ENCODE data around the gene SIX3.

The SIX3 gene

DNA sequence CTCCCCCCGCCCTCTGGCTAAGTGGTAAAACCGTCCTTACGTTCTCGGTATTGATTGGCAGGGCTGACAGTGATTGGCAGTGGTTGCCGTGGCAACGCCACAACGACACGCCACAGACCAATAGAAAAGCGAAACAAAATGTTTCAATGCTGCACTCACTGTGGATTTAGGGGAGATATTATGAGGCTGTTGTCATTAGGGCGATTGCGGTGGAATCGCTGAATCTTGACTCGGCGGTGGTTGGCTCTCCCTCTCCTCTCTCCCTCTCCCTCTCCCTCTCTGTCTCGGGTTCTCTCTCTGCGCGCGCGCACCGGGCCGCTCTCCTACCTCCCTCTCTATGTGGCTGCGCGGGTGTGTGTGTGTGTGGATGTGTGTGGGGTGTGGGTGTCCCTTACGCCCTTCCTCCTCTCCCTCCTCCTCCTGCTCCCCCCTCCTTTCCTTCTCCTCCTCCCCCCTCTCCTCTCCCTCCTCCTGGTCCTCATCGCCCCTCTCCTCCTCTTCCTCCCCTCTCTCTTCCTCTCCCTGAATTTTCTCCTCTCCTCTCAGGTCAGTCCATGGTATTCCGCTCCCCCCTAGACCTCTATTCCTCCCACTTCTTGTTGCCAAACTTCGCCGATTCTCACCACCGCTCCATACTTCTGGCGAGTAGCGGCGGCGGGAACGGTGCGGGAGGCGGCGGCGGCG lies at the start of gene SIX3:
SIX3 (plus strand) TSS at position 152 of the 684 bp plus-strand sequence; CDS start at position 555, 403 bp downstream.
- Histone ChIP-seq H3K9ac (ENCODE audit: low read depth, low read length) (no peak within 1 kb of the TSS), H3K36me3 (ENCODE audit: control insufficient read depth, insufficient read depth, low read length) (no peaks in the 10 kb centered on the region), H3K4me3 (ENCODE audit: low read depth, low read length) (peak within 1 kb of the TSS; percentile 32), H3K27ac (ENCODE audit: low read depth, low read length) (no peak within 1 kb of the TSS), H3K9me3 (ENCODE audit: control insufficient read depth, insufficient read depth, low read length) (no peaks in the 10 kb centered on the region), H3K27me3 (ENCODE audit: control insufficient read depth, insufficient read depth, low read length) (peaks cover 99% of the 10 kb centered on the region), H3K4me1 (ENCODE audit: control insufficient read depth, insufficient read depth, low read length) (peaks cover 35% of the 10 kb centered on the region)

DNA sequence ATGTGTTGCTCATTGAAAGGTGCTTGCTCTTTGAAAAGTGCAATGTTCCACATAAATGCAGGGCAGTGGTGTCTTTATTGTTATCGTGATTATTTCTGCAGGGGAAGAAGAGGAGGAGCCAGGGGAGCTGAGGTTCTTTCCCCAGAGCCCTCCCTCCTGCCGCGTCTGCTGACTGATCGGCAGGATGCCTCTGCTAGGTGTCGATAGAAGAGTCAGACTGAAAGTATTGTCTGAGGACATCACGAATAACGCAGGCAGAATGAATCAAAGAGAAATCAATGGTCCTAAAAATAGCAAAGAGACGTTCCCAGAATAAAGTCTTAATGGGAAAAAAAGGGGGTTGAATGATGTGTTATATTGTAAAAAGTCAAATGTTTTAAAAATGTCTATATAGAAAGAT lies 47.4 kb upstream of the SIX3 start:
- Histone ChIP-seq H3K27me3 (ENCODE audit: control insufficient read depth, insufficient read depth, low read length) (no peaks in the 10 kb centered on the region), H3K9me3 (ENCODE audit: control insufficient read depth, insufficient read depth, low read length) (peaks cover 12% of the 10 kb centered on the region; the same call in 1 of the 2 replicates), H3K9ac (ENCODE audit: low read depth, low read length) (no peak overlapping the region), H3K27ac (ENCODE audit: low read depth, low read length) (no peak overlapping the region), H3K4me1 (ENCODE audit: control insufficient read depth, insufficient read depth, low read length) (no peaks in the 10 kb centered on the region), H3K36me3 (ENCODE audit: control insufficient read depth, insufficient read depth, low read length) (no peaks in the 10 kb centered on the region), H3K4me3 (ENCODE audit: low read depth, low read length) (no peak overlapping the region)

DNA sequence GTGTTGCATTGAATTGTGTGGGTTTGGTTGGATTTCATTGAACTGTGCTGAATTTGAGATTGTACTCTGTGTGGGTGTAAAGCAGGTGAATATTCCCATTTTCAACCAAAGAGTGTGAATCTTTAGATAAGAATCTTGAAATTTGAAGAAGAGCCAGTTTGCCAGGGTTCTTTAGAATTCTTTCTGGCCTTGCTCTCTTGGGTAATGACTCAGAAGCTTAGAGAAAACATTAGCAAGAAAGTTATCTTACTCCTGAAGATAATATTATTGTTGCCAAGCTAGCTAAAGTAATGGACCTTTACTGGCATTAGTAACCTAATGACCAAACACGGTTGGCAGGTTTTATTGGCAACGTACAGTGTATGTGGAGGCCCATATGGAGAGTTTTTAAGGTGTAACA lies 46.4 kb upstream of the SIX3 start:
- Histone ChIP-seq H3K9me3 (ENCODE audit: control insufficient read depth, insufficient read depth, low read length) (peaks cover 12% of the 10 kb centered on the region; the same call in 1 of the 2 replicates), H3K27ac (ENCODE audit: low read depth, low read length) (no peak overlapping the region), H3K36me3 (ENCODE audit: control insufficient read depth, insufficient read depth, low read length) (no peaks in the 10 kb centered on the region), H3K4me3 (ENCODE audit: low read depth, low read length) (no peak overlapping the region), H3K27me3 (ENCODE audit: control insufficient read depth, insufficient read depth, low read length) (no peaks in the 10 kb centered on the region), H3K9ac (ENCODE audit: low read depth, low read length) (no peak overlapping the region), H3K4me1 (ENCODE audit: control insufficient read depth, insufficient read depth, low read length) (no peaks in the 10 kb centered on the region)

DNA sequence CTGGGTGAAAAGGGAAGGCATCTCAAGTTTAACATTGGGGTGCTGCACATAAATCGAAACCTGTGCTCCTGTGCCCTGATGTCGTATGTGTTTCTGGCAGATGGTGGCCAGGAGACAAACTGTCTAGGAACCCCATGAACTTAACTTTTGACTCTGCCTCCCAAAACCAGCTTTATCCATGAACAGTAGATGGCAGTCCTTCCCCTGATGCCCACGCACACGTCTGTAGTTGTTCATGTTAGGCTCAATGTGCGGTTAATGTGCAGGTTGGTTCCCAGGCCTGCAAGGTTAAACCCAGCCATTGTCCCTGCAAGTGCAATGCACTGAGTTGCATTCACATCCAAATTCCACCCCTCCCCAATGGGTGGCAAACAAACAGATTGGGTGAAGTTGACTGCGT lies 44.1 kb upstream of the SIX3 start:
- Histone ChIP-seq H3K36me3 (ENCODE audit: control insufficient read depth, insufficient read depth, low read length) (no peaks in the 10 kb centered on the region), H3K4me1 (ENCODE audit: control insufficient read depth, insufficient read depth, low read length) (no peaks in the 10 kb centered on the region), H3K9ac (ENCODE audit: low read depth, low read length) (no peak overlapping the region), H3K4me3 (ENCODE audit: low read depth, low read length) (no peak overlapping the region), H3K27me3 (ENCODE audit: control insufficient read depth, insufficient read depth, low read length) (peaks cover 4% of the 10 kb centered on the region; the same call in 1 of the 2 replicates), H3K9me3 (ENCODE audit: control insufficient read depth, insufficient read depth, low read length) (peaks cover 4% of the 10 kb centered on the region; the same call in 1 of the 2 replicates), H3K27ac (ENCODE audit: low read depth, low read length) (no peak overlapping the region)

DNA sequence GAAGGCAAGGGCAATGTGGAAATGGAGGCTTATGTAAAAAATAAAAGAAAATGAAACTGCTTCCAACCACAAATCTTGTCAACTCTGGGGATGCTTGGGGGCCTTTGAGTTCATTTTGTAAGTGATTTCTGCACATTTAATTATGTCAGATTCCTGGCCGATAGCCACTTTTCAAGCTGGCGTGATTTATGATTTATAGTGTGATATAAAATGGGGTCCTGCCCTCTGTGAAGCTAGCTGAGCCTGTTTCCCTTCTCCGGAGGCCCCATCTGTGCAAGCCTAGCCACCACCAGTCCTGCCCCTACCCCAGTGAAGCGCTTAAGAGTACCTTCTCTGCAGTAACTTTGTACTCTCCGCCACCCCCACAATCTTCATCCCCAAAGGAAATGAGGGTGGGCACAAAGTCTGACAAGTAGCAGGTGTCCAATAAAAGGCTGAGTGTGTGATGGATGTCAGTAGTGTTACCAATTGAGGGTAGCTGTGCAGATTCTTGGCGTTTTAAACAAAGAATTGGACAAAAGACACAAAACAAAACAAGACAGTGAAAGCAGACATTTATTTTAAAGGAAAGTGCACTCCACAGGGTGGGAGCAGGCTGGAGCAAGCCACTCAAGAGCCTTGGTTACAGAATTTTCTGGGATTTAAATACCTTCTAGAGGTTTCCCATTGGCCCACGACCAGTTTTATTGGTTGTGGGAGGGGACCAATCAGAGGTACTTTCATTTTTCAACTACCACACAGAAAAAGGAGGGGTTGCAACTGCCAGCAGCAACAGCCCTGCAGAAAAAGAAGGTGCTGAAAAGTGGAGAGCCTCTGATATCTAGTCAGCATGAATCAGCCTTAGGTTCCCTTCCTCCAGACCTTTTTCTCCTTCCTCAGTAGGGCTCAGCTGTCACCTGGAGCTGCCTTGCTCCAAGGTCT lies 39.0 kb upstream of the SIX3 start:
- no peaks in the 10 kb centered on the region for H3K9me3 ChIP-seq (ENCODE audit: control insufficient read depth, insufficient read depth, low read length)
- no peak overlapping the region for H3K27ac ChIP-seq (ENCODE audit: low read depth, low read length)
- peaks cover 9% of the 10 kb centered on the region; the same call in 1 of the 2 replicates for H3K27me3 ChIP-seq (ENCODE audit: control insufficient read depth, insufficient read depth, low read length)
- H3K36me3 ChIP-seq (ENCODE audit: control insufficient read depth, insufficient read depth, low read length) = no peaks in the 10 kb centered on the region
- no peak overlapping the region for H3K4me3 ChIP-seq (ENCODE audit: low read depth, low read length)
- H3K9ac ChIP-seq (ENCODE audit: low read depth, low read length) = no peak overlapping the region
- H3K4me1 ChIP-seq (ENCODE audit: control insufficient read depth, insufficient read depth, low read length) = peaks cover 5% of the 10 kb centered on the region

DNA sequence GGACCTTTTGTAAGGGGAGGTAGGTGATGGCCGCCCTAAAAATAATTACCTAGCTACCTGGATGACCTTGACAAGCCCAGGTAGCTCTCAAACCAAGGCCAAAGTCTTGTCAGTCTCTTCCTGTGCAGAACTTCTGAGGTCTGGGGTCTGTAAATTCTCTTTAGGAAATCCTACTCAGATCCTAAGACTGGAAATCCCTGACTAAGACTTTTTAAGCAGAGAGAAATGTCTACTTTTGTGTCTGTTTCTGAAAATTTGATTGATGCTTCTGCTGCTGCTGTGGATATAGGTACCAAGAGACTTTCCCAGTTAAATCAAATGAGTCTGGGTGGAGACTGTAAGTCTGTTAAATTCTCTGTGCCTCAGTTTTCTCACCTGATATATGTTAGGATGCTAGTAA lies 36.9 kb upstream of the SIX3 start:
- Histone ChIP-seq H3K4me3 (ENCODE audit: low read depth, low read length) (no peak overlapping the region), H3K27ac (ENCODE audit: low read depth, low read length) (no peak overlapping the region), H3K36me3 (ENCODE audit: control insufficient read depth, insufficient read depth, low read length) (no peaks in the 10 kb centered on the region), H3K9ac (ENCODE audit: low read depth, low read length) (no peak overlapping the region), H3K4me1 (ENCODE audit: control insufficient read depth, insufficient read depth, low read length) (peaks cover 5% of the 10 kb centered on the region), H3K9me3 (ENCODE audit: control insufficient read depth, insufficient read depth, low read length) (no peaks in the 10 kb centered on the region), H3K27me3 (ENCODE audit: control insufficient read depth, insufficient read depth, low read length) (peaks cover 9% of the 10 kb centered on the region; the same call in 1 of the 2 replicates)

DNA sequence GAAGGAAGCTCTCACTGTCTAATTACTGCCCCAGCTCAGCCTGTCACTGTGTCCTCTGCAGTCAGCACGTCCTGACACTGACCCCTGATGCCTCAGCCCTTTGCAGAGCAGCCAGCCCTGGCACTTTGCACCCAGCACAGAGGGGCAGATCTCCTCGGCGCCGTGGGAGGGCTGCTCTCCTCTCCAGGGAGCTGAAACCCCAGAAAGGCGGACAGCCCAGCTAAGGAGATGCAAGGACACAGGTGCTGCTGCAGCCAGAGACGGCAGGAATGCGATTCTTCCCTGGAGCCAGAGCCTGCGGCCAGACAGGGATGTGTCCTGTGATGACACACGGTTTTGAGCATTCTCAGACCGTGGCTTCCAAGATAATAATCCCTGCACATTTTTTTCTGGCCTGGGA lies 34.5 kb upstream of the SIX3 start:
- H3K36me3 ChIP-seq (ENCODE audit: control insufficient read depth, insufficient read depth, low read length) = no peaks in the 10 kb centered on the region
- H3K4me1 ChIP-seq (ENCODE audit: control insufficient read depth, insufficient read depth, low read length) = peaks cover 5% of the 10 kb centered on the region
- peaks cover 5% of the 10 kb centered on the region; the same call in 1 of the 2 replicates for H3K27me3 ChIP-seq (ENCODE audit: control insufficient read depth, insufficient read depth, low read length)
- peaks cover 3% of the 10 kb centered on the region; the same call in 1 of the 2 replicates for H3K9me3 ChIP-seq (ENCODE audit: control insufficient read depth, insufficient read depth, low read length)
- H3K27ac ChIP-seq (ENCODE audit: low read depth, low read length) = no peak overlapping the region
- no peak overlapping the region; the same call in 1 of the 2 replicates for H3K9ac ChIP-seq (ENCODE audit: low read depth, low read length)
- no peak overlapping the region for H3K4me3 ChIP-seq (ENCODE audit: low read depth, low read length)

DNA sequence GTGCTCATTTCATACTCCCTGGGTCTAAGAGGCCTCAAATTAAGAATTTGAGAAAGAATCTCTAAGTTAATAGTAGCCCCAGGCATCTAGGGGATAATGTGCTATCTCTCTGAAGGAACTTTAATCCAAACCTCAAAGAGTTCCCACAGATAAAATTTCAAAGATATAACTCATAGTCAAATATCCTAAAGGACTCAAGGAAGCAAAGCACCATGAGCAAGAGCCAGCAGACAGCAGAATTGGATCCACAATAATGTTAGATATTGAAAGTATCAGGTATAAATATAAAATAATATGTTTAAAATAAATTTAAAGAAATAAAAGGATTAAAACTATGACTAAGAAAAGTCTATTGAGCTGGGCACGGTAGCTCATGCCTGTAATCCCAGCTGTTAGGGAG lies 31.7 kb upstream of the SIX3 start:
- no peaks in the 10 kb centered on the region; the same call in 1 of the 2 replicates for H3K27me3 ChIP-seq (ENCODE audit: control insufficient read depth, insufficient read depth, low read length)
- no peak overlapping the region for H3K9ac ChIP-seq (ENCODE audit: low read depth, low read length)

DNA sequence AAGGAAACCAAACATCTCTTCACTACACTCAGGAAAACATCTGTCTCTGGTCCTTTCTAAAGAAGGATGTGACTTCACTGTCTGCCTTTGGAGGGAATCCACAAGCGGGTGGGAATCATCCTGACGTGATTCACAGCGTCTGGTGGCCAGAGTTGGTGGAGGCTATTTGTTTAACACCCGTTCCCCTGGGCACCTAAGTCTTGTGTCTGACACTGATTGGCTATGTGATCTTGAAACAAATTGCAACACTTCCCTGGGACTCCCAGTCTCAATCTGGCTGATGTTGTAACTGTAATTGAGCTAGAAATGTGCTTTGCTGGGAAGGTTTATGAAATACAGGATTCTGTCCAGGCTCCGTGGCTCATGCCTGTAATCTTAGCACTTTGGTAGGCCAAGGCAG lies 28.8 kb upstream of the SIX3 start:
- Histone ChIP-seq H3K9ac (ENCODE audit: low read depth, low read length) (no peak overlapping the region), H3K9me3 (ENCODE audit: control insufficient read depth, insufficient read depth, low read length) (peaks cover 3% of the 10 kb centered on the region; the same call in 1 of the 2 replicates), H3K36me3 (ENCODE audit: control insufficient read depth, insufficient read depth, low read length) (no peaks in the 10 kb centered on the region), H3K27me3 (ENCODE audit: control insufficient read depth, insufficient read depth, low read length) (no peaks in the 10 kb centered on the region; the same call in 1 of the 2 replicates), H3K4me3 (ENCODE audit: low read depth, low read length) (no peak overlapping the region), H3K4me1 (ENCODE audit: control insufficient read depth, insufficient read depth, low read length) (peaks cover 13% of the 10 kb centered on the region), H3K27ac (ENCODE audit: low read depth, low read length) (no peak overlapping the region)

More for the DNA sequence above, 31.7 kb upstream of the SIX3 start:
- no peak overlapping the region for H3K27ac ChIP-seq (ENCODE audit: low read depth, low read length)
- no peak overlapping the region for H3K4me3 ChIP-seq (ENCODE audit: low read depth, low read length)
- H3K4me1 ChIP-seq (ENCODE audit: control insufficient read depth, insufficient read depth, low read length) = peaks cover 13% of the 10 kb centered on the region
- H3K9me3 ChIP-seq (ENCODE audit: control insufficient read depth, insufficient read depth, low read length) = peaks cover 3% of the 10 kb centered on the region; the same call in 1 of the 2 replicates
- H3K36me3 ChIP-seq (ENCODE audit: control insufficient read depth, insufficient read depth, low read length) = no peaks in the 10 kb centered on the region

DNA sequence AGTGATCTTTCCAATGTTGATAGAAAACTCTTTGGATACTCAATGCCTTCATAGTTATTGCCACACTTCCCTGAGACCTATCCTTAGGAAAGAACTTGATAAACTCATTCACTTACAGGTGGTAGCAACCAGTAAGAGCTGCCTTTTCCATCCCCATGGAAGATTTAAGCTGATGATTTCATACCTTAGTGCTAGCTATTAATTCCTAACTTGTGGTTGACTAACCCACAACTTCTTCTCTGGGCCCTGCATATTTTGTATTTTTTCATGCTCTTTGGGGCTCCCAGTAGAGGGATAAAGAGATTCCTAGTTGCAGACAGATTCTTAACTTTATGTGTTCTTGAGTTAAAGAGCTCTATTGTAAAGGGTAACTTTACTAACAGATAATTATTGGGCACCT lies 25.2 kb upstream of the SIX3 start:
- Histone ChIP-seq H3K4me3 (ENCODE audit: low read depth, low read length) (no peak overlapping the region), H3K9ac (ENCODE audit: low read depth, low read length) (no peak overlapping the region), H3K27me3 (ENCODE audit: control insufficient read depth, insufficient read depth, low read length) (peaks cover under 1% of the 10 kb centered on the region)

More for the DNA sequence above, 25.2 kb upstream of the SIX3 start:
- peaks cover 13% of the 10 kb centered on the region for H3K4me1 ChIP-seq (ENCODE audit: control insufficient read depth, insufficient read depth, low read length)
- H3K27ac ChIP-seq (ENCODE audit: low read depth, low read length) = no peak overlapping the region
- H3K36me3 ChIP-seq (ENCODE audit: control insufficient read depth, insufficient read depth, low read length) = no peaks in the 10 kb centered on the region
- H3K9me3 ChIP-seq (ENCODE audit: control insufficient read depth, insufficient read depth, low read length) = peaks cover 3% of the 10 kb centered on the region; the same call in 1 of the 2 replicates

Measured in HUES48 (cell line).